Measurements from ENCODE around the gene AP4M1.

Gene AP4M1

DNA sequence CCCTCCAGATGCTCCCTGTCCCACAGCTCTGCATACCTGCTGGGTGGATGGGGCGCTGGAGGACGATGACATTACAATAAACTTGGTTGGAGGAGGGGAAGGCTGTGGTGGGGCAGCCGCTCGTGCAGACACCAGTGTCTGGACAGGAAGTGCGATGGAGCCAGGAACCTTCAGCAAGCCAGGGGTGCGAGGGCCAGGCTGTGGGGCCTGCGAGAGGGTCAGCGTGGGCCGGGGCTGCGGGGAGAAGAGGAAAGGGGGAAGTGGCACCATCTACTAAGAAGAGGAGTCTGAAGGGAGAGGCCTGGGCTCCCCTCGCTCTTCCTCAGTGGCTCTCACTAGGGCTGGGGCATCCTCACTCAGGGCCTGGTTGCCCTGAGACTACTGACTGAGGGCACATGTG is 6.4 kb downstream of the AP4M1 start:
- TF ChIP-seq, protein P1, sequence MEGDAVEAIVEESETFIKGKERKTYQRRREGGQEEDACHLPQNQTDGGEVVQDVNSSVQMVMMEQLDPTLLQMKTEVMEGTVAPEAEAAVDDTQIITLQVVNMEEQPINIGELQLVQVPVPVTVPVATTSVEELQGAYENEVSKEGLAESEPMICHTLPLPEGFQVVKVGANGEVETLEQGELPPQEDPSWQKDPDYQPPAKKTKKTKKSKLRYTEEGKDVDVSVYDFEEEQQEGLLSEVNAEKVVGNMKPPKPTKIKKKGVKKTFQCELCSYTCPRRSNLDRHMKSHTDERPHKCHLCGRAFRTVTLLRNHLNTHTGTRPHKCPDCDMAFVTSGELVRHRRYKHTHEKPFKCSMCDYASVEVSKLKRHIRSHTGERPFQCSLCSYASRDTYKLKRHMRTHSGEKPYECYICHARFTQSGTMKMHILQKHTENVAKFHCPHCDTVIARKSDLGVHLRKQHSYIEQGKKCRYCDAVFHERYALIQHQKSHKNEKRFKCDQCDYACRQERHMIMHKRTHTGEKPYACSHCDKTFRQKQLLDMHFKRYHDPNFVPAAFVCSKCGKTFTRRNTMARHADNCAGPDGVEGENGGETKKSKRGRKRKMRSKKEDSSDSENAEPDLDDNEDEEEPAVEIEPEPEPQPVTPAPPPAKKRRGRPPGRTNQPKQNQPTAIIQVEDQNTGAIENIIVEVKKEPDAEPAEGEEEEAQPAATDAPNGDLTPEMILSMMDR (IDR thresholded peaks at IDR 0.05) = no peak
- TF ChIP-seq ZFX (IDR thresholded peaks at IDR 0.05; ENCODE audit: borderline replicate concordance) = no peak
- H3K27ac ChIP-seq = peak overlapping the region; percentile 3; the same call in 1 of the 2 replicates

DNA sequence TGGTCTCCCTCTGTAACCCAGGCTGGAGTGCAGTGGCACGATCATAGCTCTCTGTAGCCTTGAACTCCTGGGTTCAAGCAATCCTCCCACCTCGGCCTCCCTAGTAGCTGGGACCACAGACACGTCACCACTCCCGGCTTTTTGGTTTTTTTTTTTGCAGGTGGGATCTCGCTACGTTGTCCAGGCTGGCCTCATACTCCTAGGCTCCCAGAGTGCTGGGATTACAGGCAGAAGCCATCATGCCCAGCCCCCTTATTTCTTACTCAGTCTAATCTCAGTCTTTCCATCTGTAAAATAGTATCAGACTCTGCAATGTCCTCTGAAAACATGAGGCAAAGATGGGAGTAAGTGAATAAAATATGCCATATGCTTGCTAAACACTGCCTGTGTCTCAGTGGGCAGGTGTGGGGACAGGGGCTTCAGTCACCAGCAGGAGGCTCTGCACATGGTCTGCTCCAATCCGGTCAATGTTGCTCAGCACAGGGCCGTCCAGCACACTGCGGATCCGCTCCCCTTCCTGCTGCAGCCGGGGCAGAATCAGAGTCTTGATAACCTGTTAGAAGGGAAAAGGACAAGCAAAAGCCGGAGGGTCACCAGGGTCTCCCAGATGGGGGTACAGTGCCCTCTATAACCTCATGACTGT is 8.2 kb downstream of the AP4M1 start:
- no peak overlapping the region for H3K27ac ChIP-seq
- TF ChIP-seq ZFX (IDR thresholded peaks at IDR 0.05; ENCODE audit: borderline replicate concordance) = no peak
- TF ChIP-seq, protein P1 (IDR thresholded peaks at IDR 0.05) = peak; percentile 12; the same call in 1 of the 2 replicates

DNA sequence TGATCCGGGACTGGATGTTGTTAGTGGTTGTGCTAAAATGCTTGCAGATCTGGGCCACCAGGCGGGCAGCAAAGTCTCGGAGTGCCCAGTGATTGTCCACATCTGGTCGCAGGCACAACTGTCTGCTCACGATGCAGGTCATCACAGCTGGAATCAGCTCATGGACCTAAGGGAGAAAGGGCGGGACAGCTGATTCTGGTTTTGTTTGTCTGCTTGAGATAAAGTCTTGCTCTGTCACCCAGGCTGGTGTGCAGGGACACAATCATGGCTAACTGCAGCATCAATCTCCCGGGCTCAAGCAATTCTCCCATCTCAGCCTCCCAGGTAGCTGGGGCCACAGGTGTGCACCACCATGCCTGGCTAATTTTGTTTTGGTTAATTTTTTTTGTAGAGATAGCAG is 9.7 kb downstream of the AP4M1 start:
- no peak for TF ChIP-seq ZFX (IDR thresholded peaks at IDR 0.05; ENCODE audit: borderline replicate concordance)
- TF ChIP-seq, protein P1 (IDR thresholded peaks at IDR 0.05) = no peak
- H3K27ac ChIP-seq = no peak overlapping the region

DNA sequence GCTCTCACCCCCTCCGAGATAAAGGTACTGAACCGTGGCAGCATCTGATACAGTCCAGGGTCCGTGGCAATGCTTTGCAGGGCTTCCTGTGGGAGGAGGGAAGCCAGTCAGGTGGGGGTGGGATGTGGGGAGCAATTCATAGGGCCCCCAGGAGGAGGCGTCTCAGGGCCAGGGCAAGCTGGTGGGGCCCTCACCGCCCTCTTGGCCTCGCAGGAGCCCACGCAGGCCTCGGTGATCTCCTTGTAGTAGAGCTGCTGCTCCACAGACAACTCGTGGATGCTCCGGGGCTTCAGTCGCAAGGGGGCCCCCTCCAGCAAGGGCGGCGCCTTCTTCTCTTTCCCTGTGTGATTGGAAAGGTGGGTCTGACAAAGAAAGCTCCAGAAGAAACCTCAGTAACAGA is 10.5 kb downstream of the AP4M1 start:
- no peak overlapping the region for H3K27ac ChIP-seq
- TF ChIP-seq, protein P1 (IDR thresholded peaks at IDR 0.05) = no peak
- TF ChIP-seq ZFX (IDR thresholded peaks at IDR 0.05; ENCODE audit: borderline replicate concordance) = no peak

DNA sequence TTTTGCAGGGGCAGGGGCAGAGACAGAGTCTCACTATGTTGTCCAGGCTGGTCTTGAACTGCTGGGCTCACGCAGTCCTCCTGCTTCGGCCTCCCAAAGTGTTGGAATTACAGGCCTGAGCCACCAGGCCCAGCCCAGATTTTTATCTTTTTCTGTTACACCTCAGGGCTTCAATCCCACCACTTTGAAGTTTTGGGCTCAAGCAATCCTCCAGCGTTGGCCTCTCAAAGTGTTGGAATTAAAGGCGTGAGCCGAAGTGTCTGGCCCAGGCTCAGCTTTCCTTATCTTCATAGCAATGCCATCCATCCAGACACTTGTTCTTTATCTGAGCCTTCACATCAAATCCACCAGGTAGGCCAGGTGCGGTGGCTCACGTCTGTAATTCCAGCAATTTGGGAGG is 13.6 kb downstream of the AP4M1 start:
- TF ChIP-seq, protein P1 (IDR thresholded peaks at IDR 0.05) = no peak
- TF ChIP-seq ZFX (IDR thresholded peaks at IDR 0.05; ENCODE audit: borderline replicate concordance) = no peak
- no peak overlapping the region for H3K27ac ChIP-seq

DNA sequence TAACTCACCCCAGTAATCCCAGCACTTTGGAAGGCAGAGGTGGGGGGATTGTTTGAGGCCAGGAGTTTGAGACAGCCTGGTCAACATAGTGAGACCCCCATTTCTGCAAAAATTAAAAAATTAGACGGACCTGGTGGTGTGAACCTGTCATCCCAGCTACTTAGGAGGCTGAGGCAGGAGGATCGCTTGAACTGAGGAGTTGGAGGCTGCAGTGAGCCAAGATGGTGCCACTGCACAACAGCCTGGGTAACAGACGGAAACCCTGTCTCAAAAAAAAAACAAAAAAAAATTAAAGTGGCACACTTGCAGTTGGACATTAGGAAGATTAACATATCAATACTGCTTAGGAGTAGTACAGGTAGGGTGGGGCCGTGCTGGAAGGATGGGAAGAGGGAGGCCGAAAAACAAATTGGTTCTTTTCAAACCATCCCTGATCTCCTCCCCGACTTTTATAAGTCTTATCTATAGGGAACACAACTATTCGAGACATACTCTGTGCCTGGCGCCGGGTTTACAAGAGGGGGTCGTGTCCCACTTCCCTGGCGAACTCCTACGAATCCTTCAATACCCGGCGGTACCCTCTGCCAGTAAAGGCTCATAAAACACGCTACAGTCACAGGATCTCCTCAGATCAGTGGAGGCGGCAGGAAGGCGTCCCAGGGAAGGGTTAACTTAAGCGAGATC is 17.1 kb downstream of the AP4M1 start:
- H3K27ac ChIP-seq = peak overlapping the region; percentile 88
- TF ChIP-seq ZFX (IDR thresholded peaks at IDR 0.05; ENCODE audit: borderline replicate concordance) = no peak
- TF ChIP-seq, protein P1 (IDR thresholded peaks at IDR 0.05) = no peak
